H1 (cell line): ENCODE data around the gene PPFIBP2. TPM values are rescaled to one million over a fixed set of nuclear protein-coding genes. Genes with fewer than 3 reads are reported as not detected.

ENCODE experiments used
- CTCF ChIA-PET: fragments of 300-600 bp; sonication (Branson Sonifier 250); formaldehyde crosslinking; loops from one replicate; lab custom pipeline; 2021; ENCODE audit not compliant: partially characterized antibody; lab: Charles Lee
- POLR2A ChIA-PET: fragments of 300-600 bp; sonication (Branson Sonifier 250); formaldehyde crosslinking; loops from one replicate; lab custom pipeline; 2021; ENCODE audit warnings: inconsistent platforms; ENCODE audit not compliant: partially characterized antibody; lab: Charles Lee
- DNase-seq, 2 experiments: peaks; one replicate each; pipeline versions ENCODE4 v3.0.0 to v3.0.0-alpha.2; 2010 to 2022; ENCODE audit warnings: low spot score in 2 of 2, low read depth in 1 of 2, mixed read lengths in 1 of 2
- FAIRE-seq: peaks from 2 replicates; lab custom pipeline; 2011; peaks lifted over from hg19 to GRCh38; lab: Jason Lieb, UNC
- H2AFZ ChIP-seq: 2 replicates; pipeline ENCODE4 v1.8.1; 2012; ENCODE audit warnings: low read length, inconsistent platforms
- H2AK5ac ChIP-seq: 2 replicates; pipeline ENCODE4 v1.6.1; 2013; ENCODE audit warnings: low read depth, low read length
- H2BK120ac ChIP-seq: replicated peaks from 2 replicates; pipeline ENCODE3; 2013; ENCODE audit warnings: low read depth, low read length, inconsistent platforms
- H2BK12ac ChIP-seq: 2 replicates; pipeline ENCODE4 v1.6.1; 2013; ENCODE audit warnings: low read depth, low read length
- H2BK15ac ChIP-seq: 2 replicates; pipeline ENCODE4 v1.6.1; 2013; ENCODE audit warnings: low read length
- H2BK20ac ChIP-seq: 2 replicates; pipeline ENCODE4 v1.6.1; 2013; ENCODE audit warnings: low read length
- H2BK5ac ChIP-seq: 2 replicates; pipeline ENCODE4 v1.6.1; 2013; ENCODE audit warnings: low read depth, low read length
- H3K14ac ChIP-seq: 2 replicates; pipeline ENCODE4 v1.6.1; 2013; ENCODE audit warnings: inconsistent platforms; ENCODE audit not compliant: insufficient read length
- H3K18ac ChIP-seq: 2 replicates; pipeline ENCODE4 v1.6.1; 2013; ENCODE audit warnings: low read length; ENCODE audit errors: extremely low read depth
- H3K23ac ChIP-seq: 2 replicates; pipeline ENCODE4 v1.6.1; 2013; ENCODE audit warnings: inconsistent platforms; ENCODE audit not compliant: insufficient read length
- H3K23me2 ChIP-seq: 2 replicates; pipeline ENCODE4 v1.6.1; 2013; ENCODE audit warnings: low read depth, low read length
- H3K27ac ChIP-seq: 2 replicates; pipeline ENCODE4 v1.6.1; 2011; ENCODE audit warnings: low read depth, low read length, inconsistent platforms
- H3K27me3 ChIP-seq, 4 experiments: replicated peaks in 1 of 4; 1 replicate in 1 of 4; 2 replicates in 3 of 4; pipeline versions ENCODE4 v1.6.1 to v1.8.1; 2011 to 2013; ENCODE audit warnings: low read length in 3 of 4, mild to moderate bottlenecking in 3 of 4, inconsistent platforms in 2 of 4, mixed read lengths in 2 of 4, moderate library complexity in 1 of 4; ENCODE audit not compliant: control insufficient read depth in 3 of 4, insufficient read depth in 3 of 4; ENCODE audit errors: extremely low read depth in 1 of 4
- H3K36me3 ChIP-seq, 4 experiments: 2 replicates each; pipeline versions ENCODE4 v1.6.1 to v1.8.1; 2011 to 2013; ENCODE audit warnings: mild to moderate bottlenecking in 4 of 4, low read length in 3 of 4, moderate library complexity in 2 of 4, control low read depth in 1 of 4, inconsistent platforms in 1 of 4; ENCODE audit not compliant: insufficient read depth in 4 of 4, control insufficient read depth in 2 of 4
- H3K4ac ChIP-seq: replicated peaks from 2 replicates; pipeline ENCODE3; 2013; ENCODE audit warnings: low read length, low read depth, mixed read lengths, inconsistent platforms; ENCODE audit not compliant: insufficient read length
- H3K4me1 ChIP-seq, 4 experiments: replicated peaks in 1 of 4; 1 replicate in 1 of 4; 2 replicates in 3 of 4; pipeline versions ENCODE4 v1.6.1 to v1.8.1; 2011 to 2013; ENCODE audit warnings: low read length in 3 of 4, inconsistent platforms in 2 of 4, mixed read lengths in 1 of 4; ENCODE audit not compliant: insufficient read depth in 4 of 4, control insufficient read depth in 3 of 4
- H3K4me2 ChIP-seq, 2 experiments: 2 replicates each; pipeline versions ENCODE4 v1.6.1 to v1.8.1; 2011 to 2013; ENCODE audit warnings: low read depth in 2 of 2, low read length in 2 of 2, control low read depth in 1 of 2, inconsistent platforms in 1 of 2, mild to moderate bottlenecking in 1 of 2; ENCODE audit not compliant: insufficient read depth in 1 of 2
- H3K4me3 ChIP-seq, 4 experiments: fragments of 200-600, 300-600 bp in 1 of 4; sonication (generic), shearing (Covaris generic), sonication (Bioruptor Twin) in 1 of 4; 2 replicates each; pipeline versions ENCODE4 v1.5.1 to v1.8.1; 2011 to 2016; ENCODE audit warnings: low read length in 4 of 4, low read depth in 3 of 4, control low read depth in 2 of 4, inconsistent platforms in 2 of 4, mild to moderate bottlenecking in 2 of 4, mixed read lengths in 1 of 4, moderate library complexity in 1 of 4; ENCODE audit not compliant: insufficient read depth in 2 of 4; ENCODE audit errors: extremely low read depth in 1 of 4
- H3K56ac ChIP-seq: replicated peaks from 2 replicates; pipeline ENCODE3; 2013; ENCODE audit warnings: low read depth, mild to moderate bottlenecking, mixed read lengths, low read length, inconsistent platforms; ENCODE audit not compliant: insufficient read length
- H3K79me1 ChIP-seq: 2 replicates; pipeline ENCODE4 v1.6.1; 2013; ENCODE audit warnings: low read depth, low read length, control low read depth
- H3K79me2 ChIP-seq, 2 experiments: 2 replicates each; pipeline versions ENCODE4 v1.6.1 to v1.8.1; 2012 to 2013; ENCODE audit warnings: low read length in 2 of 2, mild to moderate bottlenecking in 2 of 2, inconsistent platforms in 1 of 2; ENCODE audit not compliant: insufficient read depth in 2 of 2, control insufficient read depth in 1 of 2
- H3K9ac ChIP-seq, 4 experiments: replicated peaks in 1 of 4; 1 replicate in 1 of 4; 2 replicates in 3 of 4; pipeline versions ENCODE4 v1.6.1 to v1.8.1; 2011 to 2013; ENCODE audit warnings: low read depth in 3 of 4, low read length in 3 of 4, control low read depth in 2 of 4, mild to moderate bottlenecking in 2 of 4, moderate library complexity in 2 of 4, inconsistent platforms in 1 of 4; ENCODE audit errors: extremely low read depth in 1 of 4
- H3K9me3 ChIP-seq, 2 experiments: 2 replicates each; pipeline versions ENCODE4 v1.6.1 to v1.8.1; 2012 to 2013; ENCODE audit warnings: mild to moderate bottlenecking in 2 of 2, moderate library complexity in 2 of 2, control low read depth in 1 of 2, inconsistent platforms in 1 of 2, low read depth in 1 of 2, low read length in 1 of 2, mixed read lengths in 1 of 2; ENCODE audit not compliant: insufficient read depth in 2 of 2
- H4K20me1 ChIP-seq, 2 experiments: replicated peaks in 1 of 2; 2 replicates each; pipeline versions ENCODE3 to v1.8.1; 2011 to 2013; ENCODE audit warnings: inconsistent platforms in 2 of 2, low read length in 2 of 2, mild to moderate bottlenecking in 1 of 2; ENCODE audit not compliant: insufficient read depth in 2 of 2, control insufficient read depth in 1 of 2
- H4K5ac ChIP-seq: 2 replicates; pipeline ENCODE4 v1.6.1; 2013; ENCODE audit warnings: low read length, low read depth, mixed read lengths, inconsistent platforms; ENCODE audit not compliant: insufficient read length
- H4K8ac ChIP-seq: 2 replicates; pipeline ENCODE4 v1.8.0; 2013; ENCODE audit warnings: mild to moderate bottlenecking, moderate library complexity, low read length, inconsistent platforms; ENCODE audit not compliant: insufficient read depth; ENCODE audit errors: extremely low read depth
- H4K91ac ChIP-seq: replicated peaks from 2 replicates; pipeline ENCODE3; 2013; ENCODE audit warnings: low read length, mixed read lengths, inconsistent platforms; ENCODE audit not compliant: insufficient read length
- ATF2 ChIP-seq: IDR thresholded peaks from 2 replicates; pipeline ENCODE4 v1.6.1; 2012; ENCODE audit warnings: low read length, inconsistent platforms
- EZH2 ChIP-seq: fragments of 200-600 bp; sonication (generic); IDR thresholded peaks from 2 replicates; pipeline ENCODE4 v1.7.1; 2012; ENCODE audit warnings: low read depth, mild to moderate bottlenecking, moderate library complexity, low read length, inconsistent platforms; ENCODE audit not compliant: severe bottlenecking
- FOSL1 ChIP-seq: IDR thresholded peaks from 2 replicates; pipeline ENCODE4 v1.6.1; 2011; ENCODE audit warnings: mild to moderate bottlenecking, low read depth, low read length, moderate library complexity; ENCODE audit not compliant: insufficient read depth
- GABPA ChIP-seq: IDR thresholded peaks from 2 replicates; pipeline ENCODE4 v1.6.1; 2011; ENCODE audit warnings: mild to moderate bottlenecking, low read length, moderate library complexity, borderline replicate concordance; ENCODE audit not compliant: insufficient read depth
- GTF2F1 ChIP-seq: IDR thresholded peaks from 2 replicates; pipeline ENCODE4 v1.6.1; 2012; ENCODE audit warnings: low read depth, low read length, improper control_type of control experiment, borderline replicate concordance
- KDM4A ChIP-seq: IDR thresholded peaks from one replicate; pipeline ENCODE4 v1.7.1; 2012; ENCODE audit warnings: low read depth, mild to moderate bottlenecking, moderate library complexity, low read length, inconsistent platforms; ENCODE audit not compliant: severe bottlenecking
- MAX ChIP-seq: IDR thresholded peaks from 2 replicates; pipeline ENCODE4 v1.6.1; 2012; ENCODE audit warnings: inconsistent platforms
- POU5F1 ChIP-seq: IDR thresholded peaks from 2 replicates; pipeline ENCODE4 v1.6.1; 2011; ENCODE audit warnings: low read depth, mild to moderate bottlenecking, low read length, moderate library complexity
- RBBP5 ChIP-seq: IDR thresholded peaks from 2 replicates; pipeline ENCODE4 v1.7.1; 2012; ENCODE audit warnings: low read depth, mild to moderate bottlenecking, inconsistent platforms, low read length, moderate library complexity, borderline replicate concordance
- SP1 ChIP-seq: IDR thresholded peaks from 2 replicates; pipeline ENCODE4 v1.6.1; 2011; ENCODE audit warnings: low read depth, low read length
- SP2 ChIP-seq: IDR thresholded peaks from 2 replicates; pipeline ENCODE4 v1.6.1; 2012; ENCODE audit warnings: mild to moderate bottlenecking, low read length, inconsistent platforms
- TAF1 ChIP-seq: IDR thresholded peaks from 2 replicates; pipeline ENCODE4 v1.6.1; 2011; ENCODE audit warnings: mild to moderate bottlenecking, low read depth, low read length
- YY1 ChIP-seq: IDR thresholded peaks from 2 replicates; pipeline ENCODE4 v1.6.1; 2011; ENCODE audit warnings: low read depth, mild to moderate bottlenecking, low read length
- WGBS, 2 experiments: shearing (Covaris generic) in 1 of 2; methylation state at CpG; one replicate each; pipeline versions ENCODE4 v1.1.6 to v1.1.7; 2013 to 2015; ENCODE audit warnings: low lambda C conversion rate in 2 of 2, mixed read lengths in 2 of 2, inconsistent platforms in 1 of 2, low coverage in 1 of 2, missing lambda C conversion rate in 1 of 2; ENCODE audit not compliant: insufficient replicate concordance in 2 of 2, insufficient coverage in 1 of 2, insufficient read length in 1 of 2; ENCODE audit errors: extremely low coverage in 1 of 2, missing lambda C conversion rate in 1 of 2; 5-methylcytosine and 5-hydroxymethylcytosine counted together
- polyA plus RNA-seq, 7 experiments: library from polyadenylated mRNA; depleted of rRNA in 3 of 7; stranded (reverse) in 5 of 7; unstranded in 2 of 7; fragments of >200 nt in 5 of 7; fragments of 200-250 nt in 2 of 7; gene quantifications; 1 replicate in 5 of 7; 2 replicates in 1 of 7; 4 replicates in 1 of 7; pipeline versions ENCODE4 v1.2.1 to v1.2.3, GENCODE V29; 2011 to 2013; ENCODE audit warnings: missing spikeins in 2 of 7, mixed read lengths in 2 of 7
- total RNA-seq: library from RNA; stranded (reverse); fragmentation: NEBNext Ultra II Directional; extraction: Animal tissue kit (Norgen Biotek cat#: 25700); gene quantifications from 2 replicates; pipeline ENCODE4 v1.2.1, GENCODE V29; 2021

Gene PPFIBP2
- total and polyA plus RNA-seq, 2 of the 8 experiments (the other 6 are each of a cell fraction or from before 2014, with no cell fraction given) = 5.5 to 9.8 TPM

GRCh38 chr11:7473717-7474116 is 40.1 kb upstream of the PPFIBP2 start:
- Histone ChIP-seq H2BK20ac (no peak overlapping the region), H3K23me2 (no peaks in the 10 kb centered on the region), H3K4me1 (no peaks in the 10 kb centered on the region), H3K9me3 (no peaks in the 10 kb centered on the region), H3K79me1 (no peaks in the 10 kb centered on the region), H3K4me2 (no peak overlapping the region), H2BK12ac (no peak overlapping the region), H4K8ac (no peak overlapping the region; the same call in 1 of the 2 replicates), H4K20me1 (no peaks in the 10 kb centered on the region), H2BK15ac (no peak overlapping the region), H3K23ac (no peak overlapping the region), H3K36me3 (no peaks in the 10 kb centered on the region), H3K4ac (no peak overlapping the region), H3K4me3 (no peak overlapping the region), H2BK120ac (no peak overlapping the region), H2AFZ (no peak overlapping the region), H3K14ac (no peak overlapping the region), H4K5ac (no peak overlapping the region), H3K27me3 (no peaks in the 10 kb centered on the region), H2AK5ac (no peak overlapping the region), H3K18ac (no peak overlapping the region), H3K56ac (no peak overlapping the region), H4K91ac (no peak overlapping the region), H3K27ac (no peak overlapping the region), H3K79me2 (no peaks in the 10 kb centered on the region), H2BK5ac (no peak overlapping the region), H3K9ac (no peak overlapping the region)
- WGBS, 2 experiments = 20% methylated on average over 1 of the region's 1 CpG; no CpG with 5 or more reads in 1 of the 2 experiments
- TF ChIP-seq GABPA (no peak), GTF2F1 (no peak), YY1 (no peak), POU5F1 (no peak), FOSL1 (no peak), RBBP5 (no peak), EZH2 (no peak), SP1 (no peak), TAF1 (no peak), SP2 (no peak), MAX (no peak), ATF2 (no peak), KDM4A (no peak)
- POLR2A ChIA-PET = no interaction called here
- FAIRE-seq = no peak
- no peak for DNase-seq
- CTCF ChIA-PET = interaction anchor here (0.9 kb wide), 1 partner anchor 13 kb away, joined by 5 read pairs; no protein-coding TSS in a partner anchor
